Activated CD8-positive, alpha-beta memory T cell treated with anti-CD3 and anti-CD28 coated beads for 48 hours (primary cell): ENCODE results near the gene GNB2.
"Not testable (repeated sequence)": the region's sequence is repeated elsewhere in the genome, so short reads cannot be mapped to it uniquely, and the experiment has no call there.

ENCODE experiments used
- DNase-seq, 3 experiments: peaks; one replicate each; pipeline ENCODE4 v3.0.0-alpha.2; 2020; ENCODE audit warnings: low read depth in 2 of 3, low spot score in 2 of 3

Gene GNB2

GRCh38 chr7:100693312-100694097, 20.0 kb downstream of the GNB2 start:
- no peak for DNase-seq

- DNase-seq: no peak
These were observed 20.7 kb downstream of the GNB2 start, which contains the start of gene GIGYF1 for GRCh38 chr7:100694098-100694745. TSS of gene GIGYF1 (minus strand) at chr7:100694250. CDS start at chr7:100688238, 6,012 bp downstream.

GRCh38 chr7:100696123-100696521, 22.6 kb downstream of the GNB2 start:
- no peak for DNase-seq

GRCh38 chr7:100699018-100699417, 25.5 kb downstream of the GNB2 start:
- no peak for DNase-seq

GRCh38 chr7:100701089-100701488, 27.5 kb downstream of the GNB2 start:
- DNase-seq: not testable (repeated sequence)

- DNase-seq: peak; percentile 63 to 91 (median 84)
These were observed 31.8 kb downstream of the GNB2 start for GRCh38 chr7:100705320-100705752.

- peak; percentile 95 to 98 (median 96) for DNase-seq
These were observed 32.5 kb downstream of the GNB2 start, which contains the start of gene POP7 for GRCh38 chr7:100705753-100706671. TSS of gene POP7 (plus strand) at chr7:100706121. CDS start at chr7:100706831, 710 bp downstream.

GRCh38 chr7:100706672-100707311, 33.3 kb downstream of the GNB2 start:
- DNase-seq: no peak

GRCh38 chr7:100708395-100708794, 34.9 kb downstream of the GNB2 start:
- DNase-seq: no peak

GRCh38 chr7:100710452-100710851, 36.9 kb downstream of the GNB2 start:
- no peak for DNase-seq

- no peak for DNase-seq
These were observed 37.8 kb downstream of the GNB2 start for GRCh38 chr7:100711369-100711768.

- no peak for DNase-seq
These were observed 41.2 kb downstream of the GNB2 start for GRCh38 chr7:100714725-100715124.

GRCh38 chr7:100717073-100717472, 43.5 kb downstream of the GNB2 start:
- DNase-seq: not testable (repeated sequence)

- DNase-seq: no peak
These were observed 46.2 kb downstream of the GNB2 start for GRCh38 chr7:100719523-100720278.

GRCh38 chr7:100720279-100720670, 46.7 kb downstream of the GNB2 start, which contains the start of gene EPO:
TSS of gene EPO (plus strand) at chr7:100720468. CDS start at chr7:100720981, 513 bp downstream.
- no peak for DNase-seq

GRCh38 chr7:100720671-100721504, 47.3 kb downstream of the GNB2 start:
- DNase-seq: no peak

- DNase-seq: no peak
These were observed 47.9 kb downstream of the GNB2 start for GRCh38 chr7:100721505-100721812.

GRCh38 chr7:100722480-100723212, 49.1 kb downstream of the GNB2 start:
- no peak for DNase-seq
